Fibroblast of skin of abdomen (primary cell): ENCODE measurements around the gene MTA2.
"Not testable (repeated sequence)": the region's sequence is repeated elsewhere in the genome, so short reads cannot be mapped to it uniquely, and the experiment has no call there.

Experiments used
- DNase-seq: peaks from one replicate; pipeline ENCODE4 v3.0.0-alpha.2; 2013

The MTA2 gene

GRCh38 chr11:62565100-62565802, 36.4 kb downstream of the MTA2 start:
- DNase-seq: no peak

GRCh38 chr11:62561677-62562230, 39.9 kb downstream of the MTA2 start:
- not testable (repeated sequence) for DNase-seq

GRCh38 chr11:62560566-62561103, 41.0 kb downstream of the MTA2 start:
- peak; percentile 97 for DNase-seq

GRCh38 chr11:62559626-62560025, 42.0 kb downstream of the MTA2 start:
- not testable (repeated sequence) for DNase-seq

- DNase-seq: no peak
Observed at GRCh38 chr11:62559204-62559603, 42.5 kb downstream of the MTA2 start.

- no peak for DNase-seq
Observed at GRCh38 chr11:62558669-62559068, 43.0 kb downstream of the MTA2 start.

GRCh38 chr11:62556875-62557631, 44.6 kb downstream of the MTA2 start:
- no peak for DNase-seq

GRCh38 chr11:62556108-62556874, 45.4 kb downstream of the MTA2 start:
- peak; percentile 94 for DNase-seq

- DNase-seq: no peak
Observed at GRCh38 chr11:62555464-62556107, 46.1 kb downstream of the MTA2 start.

GRCh38 chr11:62554387-62555167, 47.1 kb downstream of the MTA2 start:
- DNase-seq: no peak

GRCh38 chr11:62553839-62554361, 47.8 kb downstream of the MTA2 start:
- peak; percentile 92 for DNase-seq

GRCh38 chr11:62553080-62553838, 48.4 kb downstream of the MTA2 start:
- DNase-seq: peak; percentile 95

GRCh38 chr11:62552485-62553079, 49.1 kb downstream of the MTA2 start:
- DNase-seq: peak; percentile 78

GRCh38 chr11:62550478-62550877, 51.2 kb downstream of the MTA2 start:
- DNase-seq: not testable (repeated sequence)

GRCh38 chr11:62548545-62549335, 52.9 kb downstream of the MTA2 start:
- DNase-seq: no peak

GRCh38 chr11:62547691-62548281, 53.9 kb downstream of the MTA2 start:
- no peak for DNase-seq

GRCh38 chr11:62546929-62547625, 54.6 kb downstream of the MTA2 start:
- peak; percentile 41 for DNase-seq
